SU-DHL-6 (cell line): ENCODE results near the gene HIVEP3.

Experiments
- EZH2phosphoT487 ChIP-seq: fragments of 200-600 bp; sonication (generic), shearing (Covaris generic); conservative IDR thresholded peaks from 2 replicates; pipeline ENCODE4 v1.6.1; 2018; ENCODE audit warnings: mild to moderate bottlenecking, antibody characterized with exemption, low read length, moderate library complexity, mixed read lengths
- TF ChIP-seq, protein P1 (sequence below): fragments of 200-600 bp; sonication (generic); IDR thresholded peaks from one replicate; pipeline ENCODE4 v1.5.1; 2017; ENCODE audit warnings: antibody characterized with exemption, mild to moderate bottlenecking, low read length, moderate library complexity; ENCODE audit not compliant: insufficient read depth, poor library complexity, severe bottlenecking

DNA sequence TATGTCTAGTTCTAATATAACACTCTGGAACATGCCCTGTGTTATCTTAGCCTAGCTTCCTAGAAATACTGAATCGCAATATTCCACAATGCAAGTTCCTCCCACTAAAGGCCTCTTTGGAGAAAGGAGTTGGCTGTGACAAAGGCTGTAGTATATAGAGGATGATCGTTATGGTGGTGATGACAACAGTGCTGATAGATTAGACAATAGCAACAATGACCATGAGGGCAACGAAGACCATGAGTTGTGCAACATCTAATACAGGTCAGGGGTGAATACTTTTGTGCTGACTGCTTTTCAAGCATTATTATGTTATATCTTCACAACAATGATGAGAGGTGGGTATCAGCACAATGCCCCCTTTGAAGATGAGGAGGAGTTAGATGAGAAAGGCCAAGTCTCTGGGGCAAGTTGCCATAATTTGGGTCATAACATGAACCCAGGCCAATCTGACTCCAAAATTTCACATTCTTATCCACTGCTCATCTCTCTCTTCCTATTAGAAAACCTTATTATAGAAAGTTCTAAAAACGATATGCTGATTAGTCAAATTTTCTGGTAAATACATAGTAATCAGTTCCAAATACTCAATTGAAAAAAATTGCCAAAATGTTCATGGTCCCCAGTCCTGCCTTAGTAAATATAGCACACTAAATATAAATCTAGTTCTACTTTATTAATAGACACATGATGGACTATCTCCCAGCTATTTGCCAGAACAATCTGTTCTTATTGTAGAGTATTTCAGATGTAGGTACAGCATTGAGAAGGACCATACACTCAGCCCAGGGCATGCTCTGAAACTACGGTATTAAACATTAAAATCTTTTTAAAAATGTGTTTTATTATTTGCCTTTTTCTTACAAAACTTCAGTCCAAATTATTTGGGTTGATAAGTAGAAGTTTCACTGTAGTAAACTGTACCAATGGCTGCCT lies 37.5 kb downstream of the HIVEP3 start:
- TF ChIP-seq, protein P1, sequence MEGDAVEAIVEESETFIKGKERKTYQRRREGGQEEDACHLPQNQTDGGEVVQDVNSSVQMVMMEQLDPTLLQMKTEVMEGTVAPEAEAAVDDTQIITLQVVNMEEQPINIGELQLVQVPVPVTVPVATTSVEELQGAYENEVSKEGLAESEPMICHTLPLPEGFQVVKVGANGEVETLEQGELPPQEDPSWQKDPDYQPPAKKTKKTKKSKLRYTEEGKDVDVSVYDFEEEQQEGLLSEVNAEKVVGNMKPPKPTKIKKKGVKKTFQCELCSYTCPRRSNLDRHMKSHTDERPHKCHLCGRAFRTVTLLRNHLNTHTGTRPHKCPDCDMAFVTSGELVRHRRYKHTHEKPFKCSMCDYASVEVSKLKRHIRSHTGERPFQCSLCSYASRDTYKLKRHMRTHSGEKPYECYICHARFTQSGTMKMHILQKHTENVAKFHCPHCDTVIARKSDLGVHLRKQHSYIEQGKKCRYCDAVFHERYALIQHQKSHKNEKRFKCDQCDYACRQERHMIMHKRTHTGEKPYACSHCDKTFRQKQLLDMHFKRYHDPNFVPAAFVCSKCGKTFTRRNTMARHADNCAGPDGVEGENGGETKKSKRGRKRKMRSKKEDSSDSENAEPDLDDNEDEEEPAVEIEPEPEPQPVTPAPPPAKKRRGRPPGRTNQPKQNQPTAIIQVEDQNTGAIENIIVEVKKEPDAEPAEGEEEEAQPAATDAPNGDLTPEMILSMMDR = no peak
- TF ChIP-seq EZH2phosphoT487 = no peak
